ENCODE results near the gene RASAL3.

DNA sequence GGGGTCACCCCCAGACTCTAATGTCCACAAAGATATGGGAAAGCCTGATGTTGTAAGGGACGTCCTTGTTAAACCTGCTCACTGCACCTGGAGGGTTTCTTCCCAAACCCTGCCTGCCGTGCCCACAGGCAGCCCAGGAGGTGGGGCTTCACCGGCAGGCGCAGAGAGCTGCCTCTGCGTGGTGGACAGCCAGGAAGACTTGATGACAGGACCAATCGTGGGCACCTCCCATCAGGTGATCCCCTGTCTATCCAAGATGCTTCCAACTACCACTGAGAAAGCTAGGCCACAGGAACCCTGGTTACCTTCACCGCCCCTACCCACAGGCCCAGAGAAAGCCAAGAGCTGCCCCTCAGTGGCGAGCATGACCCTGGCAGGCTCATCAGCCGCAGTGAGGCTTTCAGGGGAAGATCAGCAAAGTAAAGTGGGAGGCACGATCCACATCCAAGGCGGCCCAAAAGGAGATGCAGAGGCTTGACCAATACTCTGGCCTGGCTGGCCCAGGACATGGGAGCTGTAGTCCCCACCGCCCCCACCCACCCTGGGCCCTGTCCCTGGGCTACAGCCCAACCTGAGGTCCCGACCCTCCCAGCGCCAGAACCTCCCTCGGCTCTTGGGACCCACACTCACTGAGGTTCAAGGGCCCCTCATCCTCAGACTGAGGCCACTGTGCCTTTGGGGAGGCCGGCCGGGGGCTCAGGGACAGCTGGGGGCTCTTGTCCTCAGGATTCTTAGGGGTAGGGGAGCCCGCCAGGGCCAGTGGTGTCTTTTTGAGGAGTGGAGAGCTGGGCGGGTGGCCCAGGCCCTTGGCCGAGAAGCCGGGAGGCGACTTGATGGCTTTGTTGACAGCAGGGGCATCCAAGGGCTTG, 35.2 kb downstream of the RASAL3 start:
- TF ChIP-seq, protein P1, sequence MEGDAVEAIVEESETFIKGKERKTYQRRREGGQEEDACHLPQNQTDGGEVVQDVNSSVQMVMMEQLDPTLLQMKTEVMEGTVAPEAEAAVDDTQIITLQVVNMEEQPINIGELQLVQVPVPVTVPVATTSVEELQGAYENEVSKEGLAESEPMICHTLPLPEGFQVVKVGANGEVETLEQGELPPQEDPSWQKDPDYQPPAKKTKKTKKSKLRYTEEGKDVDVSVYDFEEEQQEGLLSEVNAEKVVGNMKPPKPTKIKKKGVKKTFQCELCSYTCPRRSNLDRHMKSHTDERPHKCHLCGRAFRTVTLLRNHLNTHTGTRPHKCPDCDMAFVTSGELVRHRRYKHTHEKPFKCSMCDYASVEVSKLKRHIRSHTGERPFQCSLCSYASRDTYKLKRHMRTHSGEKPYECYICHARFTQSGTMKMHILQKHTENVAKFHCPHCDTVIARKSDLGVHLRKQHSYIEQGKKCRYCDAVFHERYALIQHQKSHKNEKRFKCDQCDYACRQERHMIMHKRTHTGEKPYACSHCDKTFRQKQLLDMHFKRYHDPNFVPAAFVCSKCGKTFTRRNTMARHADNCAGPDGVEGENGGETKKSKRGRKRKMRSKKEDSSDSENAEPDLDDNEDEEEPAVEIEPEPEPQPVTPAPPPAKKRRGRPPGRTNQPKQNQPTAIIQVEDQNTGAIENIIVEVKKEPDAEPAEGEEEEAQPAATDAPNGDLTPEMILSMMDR (IDR thresholded peaks at IDR 0.05): no peak
- no peak for TF ChIP-seq POLR2A (IDR thresholded peaks at IDR 0.05)
